Endothelial cell of umbilical vein (primary cell): Measurements from ENCODE around the gene RIOX2.

Source experiments
- CTCF ChIP-seq, 2 donors: IDR thresholded peaks; 1 replicate in 1 of 2; 2 replicates in 1 of 2; pipeline ENCODE4 v1.5.1; 2011; ENCODE audit warnings: low read length in 2 of 2, mild to moderate bottlenecking in 2 of 2, moderate library complexity in 2 of 2, control low read depth in 1 of 2, inconsistent platforms in 1 of 2, low read depth in 1 of 2; ENCODE audit not compliant: insufficient read depth in 1 of 2; ENCODE audit errors: extremely low read depth in 1 of 2
- EZH2 ChIP-seq: IDR thresholded peaks from 2 replicates; pipeline ENCODE4 v1.6.1; 2012; ENCODE audit warnings: borderline replicate concordance, low read depth, mild to moderate bottlenecking, moderate library complexity, low read length, inconsistent platforms; ENCODE audit not compliant: severe bottlenecking
- FOS ChIP-seq: IDR thresholded peaks from 2 replicates; pipeline ENCODE4 v1.6.1; 2011; ENCODE audit warnings: mild to moderate bottlenecking, low read length, moderate library complexity, borderline replicate concordance; ENCODE audit not compliant: insufficient read depth
- MYC ChIP-seq: IDR thresholded peaks from one replicate; pipeline ENCODE4 v1.6.1; 2011; ENCODE audit warnings: mild to moderate bottlenecking, low read depth, low read length
- POLR2A ChIP-seq: IDR thresholded peaks from 2 replicates; pipeline ENCODE4 v1.6.1; 2012; ENCODE audit warnings: low read depth, mild to moderate bottlenecking, control low read depth, low read length
- TF ChIP-seq, protein P1 (sequence below): IDR thresholded peaks from 2 replicates; pipeline ENCODE4 v1.6.1; 2011; ENCODE audit not compliant: insufficient read depth, insufficient read length

GRCh38 chr3:97991293-97991682 lies 19.1 kb upstream of the RIOX2 start:
- TF ChIP-seq CTCF (IDR thresholded peaks at IDR 0.05; ENCODE audit: extremely low read depth in 1 of 2, insufficient read depth in 1 of 2, low read depth in 1 of 2, low read length in 2 of 2): no peak
- no peak for TF ChIP-seq MYC
- no peak for TF ChIP-seq POLR2A
- TF ChIP-seq FOS: no peak
- TF ChIP-seq EZH2: no peak
- TF ChIP-seq, protein P1, sequence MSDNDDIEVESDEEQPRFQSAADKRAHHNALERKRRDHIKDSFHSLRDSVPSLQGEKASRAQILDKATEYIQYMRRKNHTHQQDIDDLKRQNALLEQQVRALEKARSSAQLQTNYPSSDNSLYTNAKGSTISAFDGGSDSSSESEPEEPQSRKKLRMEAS: no peak
